HG03457 (cell line): ENCODE measurements around the gene ZNF268.

Experiments used
- ATAC-seq: cut with Tn5 transposase; IDR thresholded peaks from one replicate; pipeline ENCODE4 v1.9.1; 2021; ENCODE audit warnings: moderate number of reproducible peaks; ENCODE audit not compliant: unreplicated experiment

ZNF268 gene

DNA sequence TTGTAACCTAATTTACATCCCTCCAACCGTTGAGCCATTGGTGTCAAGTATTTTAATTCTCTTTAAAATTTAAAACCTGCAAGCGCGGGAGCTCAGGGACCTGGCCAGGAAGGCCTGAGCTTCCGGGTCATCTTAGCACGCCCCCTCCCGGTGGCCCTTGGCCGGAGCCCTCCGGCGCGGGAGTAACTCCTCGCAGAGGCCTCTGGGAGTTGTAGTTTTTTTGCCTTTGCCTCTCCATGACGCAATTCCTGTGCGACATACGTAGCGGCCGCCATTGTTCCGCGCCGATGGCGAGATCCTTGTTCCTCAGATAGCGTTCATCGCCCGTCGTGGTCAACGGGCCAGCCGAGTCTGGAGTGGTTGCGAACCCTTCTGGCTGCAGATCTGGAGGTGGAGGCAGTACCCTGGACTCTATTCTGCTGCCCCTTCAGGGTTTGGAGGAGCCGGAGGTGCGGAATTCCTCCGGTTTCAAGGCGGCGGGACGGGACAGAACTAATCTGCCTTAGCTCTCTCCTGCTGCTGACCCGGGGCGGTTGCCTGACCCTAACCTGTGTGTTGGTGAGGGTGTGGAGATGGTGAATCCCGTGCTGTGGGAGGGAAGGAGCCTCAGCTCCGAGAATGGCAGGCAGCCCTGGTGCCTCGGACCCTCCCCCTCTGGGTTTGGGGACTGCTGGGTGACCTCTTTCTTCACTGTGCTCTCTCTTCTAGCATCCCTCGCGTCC lies at the start of gene ZNF268:
Gene ZNF268 (plus strand): TSS at position 258 of the 722 bp plus-strand sequence. CDS start 503 bp downstream, outside the sequence.
- peak; percentile 92 for ATAC-seq

DNA sequence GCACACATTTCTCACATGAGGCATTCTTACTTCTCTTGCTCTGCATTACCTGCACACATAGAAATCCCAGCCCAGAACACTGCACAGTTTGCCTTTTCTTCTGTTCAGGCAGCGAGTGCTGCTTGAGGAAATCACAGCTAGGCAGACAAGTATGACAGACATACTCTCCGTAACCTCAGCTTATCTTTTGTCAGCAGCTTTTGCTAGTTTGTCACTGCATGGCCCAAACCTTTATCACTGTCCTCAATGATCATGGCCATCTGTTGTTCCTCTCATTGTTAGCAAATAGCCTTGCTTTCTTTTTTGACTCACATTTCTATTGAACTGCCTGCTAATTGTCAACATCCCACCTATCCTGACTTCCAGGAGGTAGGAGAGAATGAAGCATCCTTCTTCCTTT lies 45.5 kb upstream of the ZNF268 start:
- no peak for ATAC-seq

DNA sequence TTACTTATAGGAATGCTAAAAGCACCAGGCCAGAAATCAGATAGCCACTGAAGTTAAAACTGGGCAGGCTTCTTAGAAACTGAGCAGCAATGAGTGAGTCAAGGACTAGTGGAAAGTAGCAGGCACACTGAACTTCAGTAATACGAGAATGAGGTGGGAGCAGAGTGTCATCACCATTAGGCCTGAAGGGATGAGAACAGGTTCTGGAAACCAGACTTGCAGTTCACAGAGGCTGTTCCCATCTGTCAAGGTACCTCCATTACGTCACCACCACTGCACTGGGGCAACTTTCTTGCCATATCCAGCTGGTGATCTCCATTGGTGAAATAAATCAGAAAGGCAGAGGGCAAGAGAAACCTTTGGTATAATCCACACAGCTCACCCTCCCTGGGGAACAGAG lies 35.3 kb upstream of the ZNF268 start:
- ATAC-seq, result no peak

DNA sequence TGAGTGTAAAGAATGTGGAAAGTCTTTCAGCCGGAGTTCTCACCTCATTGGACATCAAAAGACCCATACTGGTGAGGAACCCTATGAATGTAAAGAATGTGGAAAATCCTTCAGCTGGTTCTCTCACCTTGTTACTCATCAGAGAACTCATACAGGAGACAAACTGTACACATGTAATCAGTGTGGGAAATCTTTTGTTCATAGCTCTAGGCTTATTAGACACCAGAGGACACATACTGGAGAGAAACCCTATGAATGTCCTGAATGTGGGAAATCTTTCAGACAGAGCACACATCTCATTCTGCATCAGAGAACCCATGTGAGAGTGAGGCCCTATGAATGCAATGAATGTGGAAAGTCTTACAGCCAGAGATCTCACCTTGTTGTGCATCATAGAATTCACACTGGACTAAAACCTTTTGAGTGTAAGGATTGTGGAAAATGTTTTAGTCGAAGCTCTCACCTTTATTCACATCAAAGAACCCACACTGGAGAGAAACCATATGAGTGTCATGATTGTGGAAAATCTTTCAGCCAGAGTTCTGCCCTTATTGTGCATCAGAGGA lies 25.1 kb upstream of the ZNF268 start:
- ATAC-seq, result no peak

DNA sequence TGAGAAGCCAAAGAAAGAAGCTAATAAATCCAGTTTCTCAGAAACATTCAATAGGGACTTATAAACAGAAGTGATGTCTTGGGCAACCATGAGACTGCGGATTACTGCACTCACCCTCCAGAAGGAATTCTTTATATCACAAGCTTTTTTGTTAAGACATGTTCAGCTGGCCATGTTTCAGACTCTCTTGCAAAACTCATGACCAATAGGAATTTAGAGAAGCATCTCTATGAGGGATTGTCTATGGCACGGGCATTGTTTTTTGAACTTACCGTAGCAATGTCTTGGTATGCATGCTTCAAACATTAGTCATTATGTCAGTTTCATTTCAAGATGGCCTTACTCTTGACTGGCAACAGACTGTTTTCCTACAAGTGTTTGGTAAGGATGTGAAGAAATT lies 15.5 kb upstream of the ZNF268 start:
- no peak for ATAC-seq

DNA sequence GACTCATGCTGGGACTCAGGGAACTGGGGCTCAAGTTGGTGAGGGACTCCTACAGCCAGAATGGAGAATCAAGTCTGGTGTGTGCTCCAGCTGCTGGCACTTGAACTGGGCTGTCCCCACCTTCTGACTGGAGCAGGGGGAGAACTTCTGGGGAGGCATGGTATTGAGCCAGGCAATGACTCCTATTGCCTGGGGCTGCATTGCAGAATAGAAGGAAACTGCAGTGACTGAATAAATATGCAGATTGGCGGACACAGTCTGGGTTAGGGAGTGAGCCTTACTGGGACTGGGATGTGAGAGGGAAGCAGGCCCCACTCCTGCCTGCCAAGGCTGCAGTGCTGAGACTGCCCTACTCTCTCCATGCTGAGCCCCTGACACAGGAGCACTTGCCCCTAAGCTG lies 8.8 kb upstream of the ZNF268 start:
- no peak for ATAC-seq

DNA sequence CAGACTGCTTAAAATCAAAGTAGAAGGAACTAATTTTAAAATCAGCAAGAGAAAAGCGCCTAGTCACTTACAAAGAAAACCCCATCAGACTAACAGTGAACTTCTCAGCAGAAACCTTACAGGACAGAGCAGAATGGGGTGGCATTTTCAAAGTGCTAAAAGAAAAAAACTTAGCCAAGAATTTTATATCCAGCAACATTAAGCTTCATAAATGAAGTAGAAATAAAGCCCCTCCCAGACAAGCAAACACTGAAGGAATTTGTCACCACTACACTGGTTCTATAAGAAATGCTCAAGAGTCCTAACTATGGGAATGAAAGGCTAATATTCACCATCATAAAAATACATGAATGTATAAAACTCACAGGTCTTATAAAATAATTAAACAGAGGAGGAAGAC lies 6.4 kb upstream of the ZNF268 start:
- ATAC-seq, result no peak

DNA sequence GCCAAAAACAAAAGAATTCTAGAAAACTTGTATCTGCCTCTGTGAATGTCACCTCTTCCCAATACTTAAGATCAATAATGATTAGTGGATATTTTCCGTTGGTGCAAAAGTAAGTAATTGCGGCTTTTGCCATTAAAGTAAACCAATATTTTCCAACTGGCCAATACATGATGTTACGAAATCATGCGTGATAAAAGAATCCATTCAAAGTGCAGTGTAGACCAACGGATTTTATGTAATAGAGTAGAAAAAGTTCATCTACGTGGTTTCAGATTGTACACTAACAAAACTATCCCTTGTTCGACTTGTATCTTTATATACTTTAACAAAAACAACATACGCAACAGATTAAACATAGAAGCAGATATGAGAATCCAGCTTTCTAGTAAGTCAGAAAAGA lies 626 bp upstream of the ZNF268 start:
- ATAC-seq, result no peak

DNA sequence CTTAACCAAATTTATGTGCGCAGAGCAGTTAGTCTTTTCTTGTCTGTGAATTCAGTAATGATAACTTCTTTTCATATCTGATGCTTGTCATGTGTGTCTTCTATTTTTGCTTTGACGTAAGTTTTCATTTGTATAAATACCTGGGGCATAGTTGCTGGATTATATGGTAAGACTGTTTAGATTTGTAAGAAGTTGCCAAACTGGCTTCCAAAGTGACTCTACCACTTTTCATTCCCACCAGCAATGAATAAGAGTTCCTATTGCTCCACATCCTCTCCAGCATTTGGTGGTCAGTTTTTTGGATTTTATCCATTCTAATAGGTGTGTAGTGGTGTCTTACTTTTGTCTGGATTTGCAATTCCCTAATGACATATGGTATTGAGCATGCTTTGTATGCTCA lies 8.9 kb downstream of the ZNF268 start:
- ATAC-seq, result no peak

DNA sequence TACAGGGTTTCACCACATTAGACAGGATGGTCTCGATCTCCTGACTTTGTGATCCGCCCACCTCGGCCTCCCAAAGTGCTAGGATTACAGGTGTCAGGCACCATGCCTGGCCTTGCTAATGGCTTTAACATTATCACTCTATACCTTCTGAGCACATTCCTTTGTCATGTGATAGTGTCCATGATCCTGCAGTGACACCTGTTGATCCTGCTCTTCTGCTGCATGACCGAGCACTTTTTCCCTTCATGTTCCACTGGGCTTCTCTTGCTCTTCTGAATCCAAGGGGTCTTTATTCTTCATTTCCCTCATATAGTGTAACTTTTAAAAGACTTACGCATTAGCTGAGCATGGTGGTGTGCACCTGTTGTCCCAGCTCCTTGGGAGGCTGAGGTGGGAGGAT lies 11.6 kb downstream of the ZNF268 start:
- no peak for ATAC-seq

DNA sequence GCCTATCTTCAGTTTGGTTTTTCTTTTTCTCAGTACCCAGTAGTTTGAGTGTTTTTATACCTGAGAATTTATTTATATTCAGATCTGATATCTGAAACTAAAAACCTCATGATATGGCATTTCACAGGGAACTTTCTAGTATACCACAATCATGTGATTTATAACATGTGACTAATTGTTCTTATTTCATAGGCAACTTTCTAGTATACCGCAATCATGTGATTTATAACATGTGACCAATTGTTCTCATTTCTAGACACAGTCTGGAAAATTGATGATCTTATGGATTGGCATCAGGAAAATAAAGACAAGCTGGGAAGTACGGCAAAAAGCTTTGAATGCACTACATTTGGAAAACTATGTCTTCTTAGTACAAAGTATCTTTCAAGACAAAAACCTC lies 20.6 kb downstream of the ZNF268 start:
- no peak for ATAC-seq

DNA sequence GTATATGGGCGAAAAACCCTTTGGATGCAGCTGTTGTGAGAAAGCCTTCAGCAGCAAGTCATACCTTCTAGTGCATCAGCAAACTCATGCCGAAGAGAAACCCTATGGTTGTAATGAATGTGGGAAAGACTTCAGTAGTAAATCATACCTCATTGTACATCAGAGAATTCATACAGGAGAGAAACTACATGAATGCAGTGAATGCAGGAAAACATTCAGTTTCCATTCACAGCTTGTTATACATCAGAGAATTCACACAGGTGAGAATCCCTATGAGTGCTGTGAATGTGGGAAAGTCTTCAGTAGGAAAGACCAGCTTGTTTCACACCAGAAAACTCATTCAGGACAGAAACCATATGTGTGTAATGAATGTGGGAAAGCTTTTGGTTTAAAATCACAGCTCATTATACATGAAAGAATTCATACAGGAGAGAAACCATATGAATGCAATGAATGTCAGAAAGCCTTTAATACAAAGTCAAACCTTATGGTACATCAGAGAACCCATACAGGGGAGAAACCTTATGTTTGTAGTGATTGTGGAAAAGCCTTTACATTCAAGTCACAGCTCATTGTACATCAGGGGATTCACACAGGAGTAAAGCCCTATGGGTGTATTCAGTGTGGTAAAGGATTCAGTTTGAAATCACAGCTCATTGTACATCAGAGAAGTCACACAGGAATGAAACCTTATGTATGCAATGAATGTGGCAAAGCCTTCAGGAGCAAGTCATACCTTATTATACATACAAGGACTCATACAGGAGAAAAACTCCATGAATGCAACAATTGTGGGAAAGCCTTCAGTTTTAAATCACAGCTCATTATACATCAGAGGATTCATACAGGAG lies 21.4 kb downstream of the ZNF268 start:
- no peak for ATAC-seq

DNA sequence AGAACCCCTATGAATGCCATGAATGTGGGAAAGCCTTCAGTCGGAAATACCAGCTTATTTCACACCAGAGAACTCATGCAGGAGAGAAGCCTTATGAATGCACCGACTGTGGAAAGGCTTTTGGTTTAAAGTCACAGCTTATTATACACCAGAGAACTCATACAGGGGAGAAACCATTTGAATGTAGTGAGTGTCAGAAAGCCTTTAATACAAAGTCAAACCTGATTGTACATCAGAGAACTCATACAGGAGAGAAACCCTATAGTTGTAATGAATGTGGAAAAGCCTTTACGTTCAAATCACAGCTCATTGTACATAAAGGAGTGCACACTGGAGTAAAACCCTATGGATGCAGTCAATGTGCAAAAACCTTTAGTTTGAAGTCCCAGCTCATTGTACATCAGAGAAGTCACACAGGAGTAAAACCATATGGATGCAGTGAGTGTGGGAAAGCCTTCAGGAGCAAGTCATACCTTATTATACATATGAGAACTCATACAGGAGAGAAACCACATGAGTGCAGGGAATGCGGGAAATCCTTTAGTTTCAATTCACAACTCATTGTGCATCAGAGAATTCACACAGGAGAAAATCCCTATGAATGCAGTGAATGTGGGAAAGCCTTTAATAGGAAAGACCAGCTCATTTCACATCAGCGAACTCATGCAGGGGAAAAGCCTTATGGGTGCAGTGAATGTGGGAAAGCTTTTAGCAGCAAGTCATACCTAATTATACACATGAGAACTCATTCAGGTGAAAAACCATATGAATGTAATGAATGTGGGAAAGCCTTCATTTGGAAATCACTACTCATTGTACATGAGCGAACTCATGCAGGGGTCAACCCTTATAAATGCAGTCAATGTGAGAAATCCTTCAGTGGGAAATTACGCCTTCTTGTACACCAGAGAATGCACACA lies 22.3 kb downstream of the ZNF268 start:
- ATAC-seq, result no peak

DNA sequence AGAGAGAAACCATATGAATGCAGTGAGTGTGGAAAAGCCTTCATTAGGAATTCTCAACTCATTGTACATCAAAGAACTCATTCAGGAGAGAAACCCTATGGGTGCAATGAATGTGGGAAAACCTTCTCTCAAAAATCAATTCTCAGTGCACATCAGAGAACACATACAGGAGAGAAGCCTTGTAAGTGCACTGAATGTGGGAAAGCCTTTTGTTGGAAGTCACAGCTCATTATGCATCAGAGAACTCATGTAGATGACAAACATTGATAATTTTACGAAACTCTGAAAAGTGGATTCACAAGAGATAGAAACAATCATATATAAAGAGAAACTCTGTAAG lies 22.9 kb downstream of the ZNF268 start:
- no peak for ATAC-seq

DNA sequence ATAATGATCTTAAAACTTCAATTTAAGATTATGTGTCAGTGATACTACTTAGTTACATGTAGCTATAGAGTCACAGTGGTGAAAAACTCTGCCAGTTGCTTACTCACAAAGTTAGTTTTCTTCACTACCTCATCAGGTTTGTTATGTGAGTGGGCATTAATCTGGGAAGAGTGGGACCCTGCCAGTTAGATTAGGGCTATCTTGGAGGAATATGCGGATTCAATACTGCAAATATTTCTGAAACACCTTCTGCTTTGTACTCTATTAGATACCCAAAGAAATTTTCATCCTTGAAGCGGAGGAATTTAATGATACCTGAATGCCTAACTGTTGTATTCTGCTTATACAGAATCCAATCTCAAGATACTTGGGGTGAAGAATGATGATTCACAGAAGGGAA lies 25.1 kb downstream of the ZNF268 start:
- no peak for ATAC-seq

DNA sequence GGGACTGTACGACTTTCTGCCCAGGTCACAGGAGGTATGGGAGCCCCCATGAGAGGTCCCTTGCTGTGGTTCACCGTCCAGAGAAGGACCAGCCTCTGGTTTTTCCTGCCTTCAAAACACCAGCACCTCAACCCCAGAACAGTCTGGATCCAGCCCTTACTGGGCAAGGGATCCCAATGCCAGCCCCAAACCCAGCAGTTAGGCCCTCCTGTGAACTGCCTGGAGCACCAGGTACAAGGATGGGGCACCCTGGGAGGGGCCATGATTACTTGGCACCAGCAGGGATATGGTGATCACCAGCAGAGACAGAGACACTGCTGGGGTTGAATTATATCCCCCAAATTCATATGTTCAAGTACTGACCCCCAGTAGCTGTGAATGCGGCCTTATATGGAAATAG lies 34.4 kb downstream of the ZNF268 start:
- no peak for ATAC-seq

DNA sequence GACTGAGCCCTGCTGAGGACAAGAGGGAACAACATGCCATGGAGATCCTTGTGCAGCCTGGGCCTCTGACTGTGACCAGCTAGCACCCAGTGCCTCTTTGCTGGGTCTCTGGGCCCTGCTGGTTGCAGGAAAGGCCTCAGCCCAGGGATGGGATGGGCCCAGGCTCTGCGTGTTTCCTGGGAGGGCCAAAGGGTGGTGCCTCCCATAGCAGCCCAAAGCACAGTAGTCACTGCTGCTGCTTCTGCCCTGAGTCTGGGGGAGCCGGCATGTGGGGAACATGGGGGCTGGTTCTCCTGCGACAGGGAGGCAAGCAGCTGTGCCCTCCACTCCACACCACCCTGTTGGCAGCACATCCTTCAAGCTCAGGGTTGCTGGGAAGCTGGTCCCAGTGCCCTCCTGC lies 35.9 kb downstream of the ZNF268 start:
- ATAC-seq, result no peak

DNA sequence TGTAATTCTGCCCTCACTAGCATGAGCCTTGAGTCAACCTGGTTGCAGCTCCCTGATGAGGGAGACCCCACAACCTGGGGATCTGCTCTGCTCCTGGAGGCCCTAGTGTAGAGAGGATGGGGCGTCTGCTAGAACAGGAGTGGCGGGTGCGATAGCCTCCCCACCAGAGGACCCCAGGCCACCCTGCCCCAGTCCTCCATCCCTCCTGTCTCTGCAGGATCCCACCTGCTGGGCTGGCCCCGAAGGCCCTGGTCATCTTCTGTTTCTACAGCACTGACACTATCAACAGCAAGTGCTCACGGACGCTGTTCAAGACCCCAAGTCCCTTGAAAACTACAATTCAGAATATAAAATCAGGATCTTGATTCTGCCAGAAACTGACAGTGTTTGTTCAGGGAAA lies 39.2 kb downstream of the ZNF268 start:
- no peak for ATAC-seq

DNA sequence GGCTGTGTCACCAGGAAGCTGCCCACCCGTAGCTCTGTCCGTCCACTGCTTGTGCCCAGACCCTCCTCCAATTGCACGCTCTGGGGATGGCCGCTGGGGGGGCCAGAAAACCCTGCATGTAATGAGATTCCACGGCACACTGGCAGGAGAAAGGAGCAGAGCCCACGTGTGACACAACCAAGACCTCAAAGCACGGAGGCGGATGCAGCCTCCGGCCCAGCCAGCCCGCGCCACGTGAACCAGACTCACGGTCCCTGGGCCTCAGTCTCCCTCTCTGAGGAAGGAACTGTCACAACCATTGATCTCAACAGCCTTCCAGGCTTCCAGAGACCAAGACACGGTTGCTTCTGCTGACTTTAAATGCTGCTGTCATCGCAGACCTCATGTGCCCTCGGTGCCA lies 39.9 kb downstream of the ZNF268 start:
- no peak for ATAC-seq

DNA sequence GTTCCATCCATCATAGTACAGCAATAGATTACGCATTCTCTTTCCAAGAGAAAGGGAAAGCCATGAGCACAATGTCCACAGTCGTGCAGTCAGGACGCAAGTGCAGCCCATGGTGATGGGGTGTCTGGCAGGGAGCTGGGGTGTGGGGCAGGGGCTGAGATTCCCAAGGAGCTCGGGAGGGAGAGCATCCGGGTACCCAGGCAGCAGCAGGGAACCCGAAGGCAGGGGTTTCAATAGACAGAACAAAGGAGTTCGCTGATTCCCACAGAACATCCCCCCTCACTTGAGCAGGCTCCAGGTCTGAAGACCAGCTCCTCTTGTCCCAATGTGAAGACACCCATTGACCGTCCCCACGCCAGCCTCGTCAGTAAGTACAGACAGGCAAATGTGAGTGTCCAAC lies 40.9 kb downstream of the ZNF268 start:
- ATAC-seq, result no peak

DNA sequence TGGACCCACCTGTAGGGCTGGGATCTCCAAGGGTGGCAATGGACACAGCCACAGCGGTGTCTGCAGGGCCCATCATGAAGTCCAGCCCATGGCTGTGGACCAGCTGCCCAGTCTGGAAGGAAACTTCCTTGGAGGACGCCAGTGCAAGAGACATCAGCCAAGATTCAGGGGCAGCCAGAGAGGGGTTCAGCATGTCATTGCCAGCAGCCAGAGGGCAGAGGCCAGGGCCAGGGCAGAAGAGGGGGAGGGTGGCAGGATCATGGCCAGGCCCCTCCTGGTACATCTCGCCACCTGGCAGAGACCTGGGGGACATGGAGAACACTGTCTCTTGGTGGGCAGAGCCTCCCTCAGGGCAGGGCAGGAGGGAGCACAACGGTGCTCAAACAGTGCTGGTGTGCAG lies 44.2 kb downstream of the ZNF268 start:
- no peak for ATAC-seq
